ENCODE data around the gene WNT7A.
A peak's percentile ranks its signal among the peaks of the same experiment; 100 is the strongest.

GRCh38 chr3:13878281-13879101, 1.4 kb downstream of the WNT7A start:
- TF ChIP-seq CTCF (IDR thresholded peaks at IDR 0.05; ENCODE audit: extremely low read depth in 1 of 2, insufficient read depth in 1 of 2, low read depth in 1 of 2, low read length in 2 of 2) = no peak
- peak; percentile 60 for TF ChIP-seq EZH2 (IDR thresholded peaks at IDR 0.05; ENCODE audit: borderline replicate concordance, low read depth, low read length, severe bottlenecking)
